SKM-1 (cell line): ENCODE results near the gene ELN.
A peak's percentile ranks its signal among the peaks of the same experiment; 100 is the strongest.
"Not testable (repeated sequence)": the region's sequence is repeated elsewhere in the genome, so short reads cannot be mapped to it uniquely, and the experiment has no call there.

Experiments
- DNase-seq: peaks from one replicate; lab custom pipeline; 2025; ENCODE audit not compliant: unreplicated experiment; lab: John Stamatoyannopoulos, UW

Gene ELN

GRCh38 chr7:74040791-74041520 lies 13.0 kb downstream of the ELN start:
- DNase-seq = no peak

- no peak for DNase-seq
Observed at GRCh38 chr7:74042746-74043522, 15.0 kb downstream of the ELN start.

GRCh38 chr7:74043523-74043951 lies 15.6 kb downstream of the ELN start:
- DNase-seq = no peak

- no peak for DNase-seq
Observed at GRCh38 chr7:74044366-74045350, 16.7 kb downstream of the ELN start.

- DNase-seq = not testable (repeated sequence)
Observed at GRCh38 chr7:74046581-74046980, 18.6 kb downstream of the ELN start.

- DNase-seq = no peak
Observed at GRCh38 chr7:74047804-74048380, 19.9 kb downstream of the ELN start.

GRCh38 chr7:74048999-74049599 lies 21.1 kb downstream of the ELN start:
- DNase-seq = no peak

GRCh38 chr7:74049997-74050798 lies 22.2 kb downstream of the ELN start:
- DNase-seq = no peak

GRCh38 chr7:74051193-74051592 lies 23.2 kb downstream of the ELN start:
- DNase-seq = no peak

- DNase-seq = peak; percentile 16
Observed at GRCh38 chr7:74051629-74052410, 23.8 kb downstream of the ELN start.

- no peak for DNase-seq
Observed at GRCh38 chr7:74052628-74053027, 24.7 kb downstream of the ELN start.

- DNase-seq = no peak
Observed at GRCh38 chr7:74053589-74054186, 25.7 kb downstream of the ELN start.

GRCh38 chr7:74056096-74056915 lies 28.3 kb downstream of the ELN start:
- no peak for DNase-seq

GRCh38 chr7:74057216-74057925 lies 29.4 kb downstream of the ELN start:
- no peak for DNase-seq

GRCh38 chr7:74057987-74058386 lies 30.0 kb downstream of the ELN start:
- DNase-seq = no peak

GRCh38 chr7:74058486-74058885 lies 30.5 kb downstream of the ELN start:
- no peak for DNase-seq

- DNase-seq = no peak
Observed at GRCh38 chr7:74059037-74059436, 31.1 kb downstream of the ELN start.
